Measurements from ENCODE around the gene EYS.

- TF ChIP-seq CTCF (conservative IDR thresholded peaks at IDR 0.05; ENCODE audit: low read length) (no peak), EZH2phosphoT487 (IDR thresholded peaks at IDR 0.05; ENCODE audit: borderline replicate concordance) (no peak)
These were observed 811.1 kb downstream of the EYS start for GRCh38 chr6:64895945-64896344.

Measured in Loucy (cell line).